Spleen (tissue), 7 donors: ENCODE measurements around the gene EOGT.

Experiments used
- CTCF ChIP-seq, 11 experiments: fragments of 200-600 bp in 7 of 11; fragments of 450-650 bp in 4 of 11; sonication (generic) in 4 of 11; IDR thresholded peaks in 8 of 11; conservative IDR thresholded peaks in 3 of 11; 1 replicate in 7 of 11; 2 replicates in 4 of 11; pipeline versions ENCODE4 v1.4.0 to v1.8.0; 2016 to 2021; ENCODE audit warnings: antibody characterized with exemption in 11 of 11, inconsistent platforms in 4 of 11, mild to moderate bottlenecking in 1 of 11
- POLR2A ChIP-seq, 3 donors: fragments of 450-650 bp; IDR thresholded peaks; one replicate each; pipeline ENCODE4 v1.5.1; 2017; ENCODE audit warnings: antibody characterized with exemption in 3 of 3, mild to moderate bottlenecking in 1 of 3
- donor health status: DM: no; HTN: no; CAD: no; lungs with moderate emphysema.
- donor health status: DM: no; HTN: no; CAD: no.
- donor health status: DM: no; HTN: no; CAD: no.

- TF ChIP-seq CTCF (IDR thresholded peaks at IDR 0.05 in 8 of 11, conservative IDR thresholded peaks at IDR 0.05 in 3 of 11) (no peak), POLR2A (IDR thresholded peaks at IDR 0.05) (no peak)
These were observed 29.4 kb downstream of the EOGT start for GRCh38 chr3:68984011-68984530.
